Measurements from ENCODE around the gene CNNM2.
"Not testable (repeated sequence)": the region's sequence is repeated elsewhere in the genome, so short reads cannot be mapped to it uniquely, and the experiment has no call there.

The CNNM2 gene

DNA sequence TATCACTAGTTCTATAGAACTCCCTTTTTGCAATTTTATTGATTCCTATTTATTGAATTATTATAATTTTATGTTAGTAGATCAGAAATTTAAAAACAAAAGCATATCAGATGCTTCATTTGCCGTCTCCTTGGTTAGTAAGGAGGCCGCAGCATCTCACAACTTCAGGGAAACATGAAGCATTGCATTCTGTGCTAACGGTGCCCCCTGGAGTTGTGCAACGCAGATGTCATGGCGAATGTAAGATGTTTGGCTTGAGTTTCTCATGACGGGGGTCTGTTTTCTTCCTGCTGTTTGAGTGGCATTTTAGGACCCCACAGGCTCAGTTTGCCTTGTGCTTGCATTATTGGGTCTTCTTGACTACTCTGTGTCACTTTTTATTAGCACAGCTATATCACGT lies 124.8 kb downstream of the CNNM2 start:
- no peak for DNase-seq

DNA sequence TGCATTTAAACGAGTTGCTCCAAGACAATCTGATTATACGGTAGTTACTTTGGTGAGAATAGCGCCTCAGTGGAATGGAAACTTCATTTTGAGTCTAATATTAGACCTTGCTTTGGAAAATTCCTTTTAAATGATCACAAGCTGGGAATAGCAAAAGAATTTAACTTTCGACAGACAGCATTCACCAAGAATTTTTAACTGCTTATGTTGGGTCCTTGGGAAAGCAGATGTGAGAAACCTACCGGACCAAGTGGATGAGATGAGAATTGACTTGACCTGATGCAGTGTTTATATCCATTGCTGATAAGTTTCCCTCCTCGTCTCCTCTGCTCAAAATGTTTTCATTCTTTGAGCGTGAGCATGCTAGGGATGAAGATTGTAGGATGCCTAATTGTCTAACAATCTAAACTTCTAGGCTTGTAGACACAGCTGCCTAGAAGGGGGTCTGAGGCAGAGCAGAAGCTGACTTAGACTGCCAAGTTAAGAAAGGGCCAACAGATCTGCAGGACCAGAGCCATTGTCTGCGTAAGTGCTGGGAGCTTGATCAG lies 126.9 kb downstream of the CNNM2 start:
- DNase-seq = no peak

GRCh38 chr10:103045961-103046360 lies 127.9 kb downstream of the CNNM2 start:
- DNase-seq = no peak

- no peak for DNase-seq
These were observed 129.3 kb downstream of the CNNM2 start for GRCh38 chr10:103047381-103047780.

DNA sequence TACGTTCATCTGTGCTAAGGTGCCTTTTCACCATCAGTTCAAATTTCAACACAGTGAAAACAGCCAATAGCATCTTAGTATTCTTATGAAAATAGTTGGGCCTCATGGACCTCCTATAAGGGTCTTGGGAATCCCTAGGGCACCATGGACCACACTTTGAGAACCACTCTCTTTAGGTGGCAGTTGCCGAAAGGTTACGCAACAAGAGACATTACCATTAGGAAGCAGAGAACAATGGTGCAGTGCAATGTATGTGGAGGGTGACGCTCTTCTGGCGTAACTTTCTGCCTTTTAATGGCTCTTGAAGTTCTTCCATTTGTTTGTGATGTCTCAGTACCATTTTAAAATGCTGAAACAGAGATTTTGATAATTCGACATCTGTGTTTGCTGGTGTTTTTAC lies 131.1 kb downstream of the CNNM2 start:
- no peak for DNase-seq

- peak in 1 of 2 donors; percentile 34 for DNase-seq
These were observed 135.8 kb downstream of the CNNM2 start for GRCh38 chr10:103053659-103054581.

- no peak for DNase-seq
These were observed 136.5 kb downstream of the CNNM2 start for GRCh38 chr10:103054621-103055020.

DNA sequence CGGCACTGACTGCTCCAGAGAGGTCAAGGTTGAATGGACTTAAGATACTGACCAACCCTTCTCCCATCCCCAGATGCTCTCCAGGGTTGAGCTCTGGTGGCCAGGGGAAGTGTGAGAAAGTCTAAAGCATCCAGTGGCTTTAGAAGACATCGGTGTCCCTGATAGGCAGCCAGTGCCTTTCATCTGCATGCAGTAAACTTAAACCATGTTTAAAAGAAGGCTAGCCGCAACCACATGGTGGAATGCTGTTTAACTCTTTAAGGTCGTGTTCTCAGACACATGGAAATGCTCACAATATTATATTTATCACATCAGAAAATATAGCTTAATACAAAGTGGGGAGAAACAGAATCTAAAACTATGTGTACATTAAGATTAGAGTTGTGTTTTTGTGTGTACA lies 137.0 kb downstream of the CNNM2 start:
- DNase-seq = no peak

DNA sequence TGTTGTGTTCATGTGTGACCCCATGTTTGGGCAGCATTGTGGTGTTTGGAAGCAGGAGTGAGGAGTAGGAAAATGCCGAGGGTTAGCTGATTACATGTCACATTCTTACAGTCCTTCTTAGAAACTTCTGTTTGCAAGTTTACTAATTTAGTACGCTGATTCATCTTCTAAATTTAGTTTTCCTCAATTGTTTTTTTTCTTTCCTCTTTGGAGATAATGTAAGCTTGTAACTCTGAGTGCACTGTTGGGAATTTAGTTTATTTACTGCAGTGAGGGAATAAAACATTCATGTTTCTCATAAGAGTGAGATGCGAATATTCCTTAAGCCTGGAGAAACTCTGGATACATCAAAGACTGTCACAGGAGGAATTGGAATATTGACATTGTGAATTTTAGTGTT lies 139.9 kb downstream of the CNNM2 start:
- no peak for DNase-seq

GRCh38 chr10:103060575-103060974 lies 142.5 kb downstream of the CNNM2 start:
- DNase-seq = no peak

- DNase-seq = no peak
These were observed 144.9 kb downstream of the CNNM2 start for GRCh38 chr10:103062854-103063590.

DNA sequence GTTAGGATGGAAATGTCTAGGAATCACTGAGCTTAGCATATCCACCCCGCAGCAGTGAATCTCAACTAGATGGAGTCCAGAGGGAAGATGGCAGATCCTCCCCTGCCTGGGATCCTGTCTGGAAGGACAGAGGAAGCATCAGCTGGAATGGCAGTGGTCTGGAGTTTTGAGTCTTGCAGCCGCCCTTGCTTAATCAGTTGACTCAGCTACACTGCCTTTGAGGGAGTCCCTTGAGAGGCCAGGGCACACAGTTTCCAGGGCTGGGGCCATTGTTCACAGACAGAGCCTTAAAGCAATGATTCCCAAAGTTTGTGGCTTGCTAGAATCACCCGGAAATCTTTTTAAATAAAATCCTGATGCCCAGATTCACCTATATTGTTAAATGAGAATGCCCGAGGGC lies 146.9 kb downstream of the CNNM2 start:
- DNase-seq = no peak

DNA sequence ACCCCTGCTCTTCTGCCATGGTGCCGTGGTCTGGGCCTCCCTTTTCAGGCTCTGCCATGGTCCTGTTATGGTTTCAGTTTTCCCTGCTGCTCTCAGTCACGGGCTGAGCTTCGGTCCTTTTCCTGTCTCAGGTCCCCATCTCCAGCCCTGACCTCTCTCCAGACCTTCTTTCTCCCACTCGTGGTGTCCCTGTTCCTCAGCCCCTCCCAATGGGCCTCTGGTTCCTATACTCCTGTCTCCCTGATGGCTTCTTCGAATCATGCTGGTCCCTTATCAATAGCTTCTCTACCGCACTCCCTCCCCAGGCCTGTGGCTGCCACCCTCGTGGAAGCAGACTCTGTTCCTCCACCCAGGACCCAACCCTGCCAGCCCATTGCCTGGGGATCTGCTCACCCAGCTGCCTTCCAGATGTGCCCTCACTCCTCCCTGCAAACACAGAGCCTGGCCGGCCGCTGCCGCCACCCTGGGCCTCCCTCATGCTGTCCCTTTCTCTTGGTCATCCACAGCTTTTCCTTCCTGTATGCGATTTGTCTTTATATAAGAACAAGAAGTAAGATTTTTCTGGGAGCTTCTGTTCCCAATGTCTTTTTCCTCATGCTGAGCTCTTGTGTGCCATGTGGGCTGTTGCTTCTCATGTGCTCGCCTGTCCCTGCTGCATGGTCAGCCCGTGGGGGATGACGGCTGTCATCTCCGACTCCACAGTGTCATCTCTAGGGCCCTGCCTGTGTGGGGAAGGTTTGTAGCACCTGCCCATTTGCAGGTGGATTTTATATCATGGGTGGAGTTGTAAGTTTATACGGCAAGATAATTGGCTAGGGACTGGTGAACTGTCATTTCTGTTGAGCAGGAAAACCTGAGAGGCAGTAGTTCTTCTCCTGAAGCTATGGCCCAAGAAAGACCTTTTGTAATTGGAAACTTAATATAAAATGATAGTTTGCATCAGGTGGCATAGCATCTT lies 148.3 kb downstream of the CNNM2 start:
- DNase-seq = no peak

DNA sequence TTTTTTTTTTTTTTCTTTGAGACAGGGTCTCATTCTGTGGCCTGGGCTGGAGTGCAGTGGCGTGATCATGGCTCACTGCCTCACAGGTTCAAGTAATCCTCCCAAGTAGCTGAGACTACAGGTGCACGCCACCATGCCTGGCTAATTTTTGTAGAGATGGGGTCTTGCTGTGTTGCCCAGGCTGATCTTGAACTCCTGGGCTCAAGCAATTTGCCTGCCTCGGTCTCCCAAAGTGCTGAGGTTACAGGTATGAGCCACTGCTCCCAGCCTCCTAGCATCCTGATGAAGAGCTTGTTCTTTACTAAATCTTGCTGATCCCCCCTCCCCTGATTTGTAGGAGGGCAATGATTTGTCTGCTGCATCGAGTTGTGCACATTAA lies 149.0 kb downstream of the CNNM2 start:
- DNase-seq = not testable (repeated sequence)

GRCh38 chr10:103067484-103067883 lies 149.4 kb downstream of the CNNM2 start:
- DNase-seq = no peak

GRCh38 chr10:103067956-103068355 lies 149.9 kb downstream of the CNNM2 start:
- no peak for DNase-seq

DNA sequence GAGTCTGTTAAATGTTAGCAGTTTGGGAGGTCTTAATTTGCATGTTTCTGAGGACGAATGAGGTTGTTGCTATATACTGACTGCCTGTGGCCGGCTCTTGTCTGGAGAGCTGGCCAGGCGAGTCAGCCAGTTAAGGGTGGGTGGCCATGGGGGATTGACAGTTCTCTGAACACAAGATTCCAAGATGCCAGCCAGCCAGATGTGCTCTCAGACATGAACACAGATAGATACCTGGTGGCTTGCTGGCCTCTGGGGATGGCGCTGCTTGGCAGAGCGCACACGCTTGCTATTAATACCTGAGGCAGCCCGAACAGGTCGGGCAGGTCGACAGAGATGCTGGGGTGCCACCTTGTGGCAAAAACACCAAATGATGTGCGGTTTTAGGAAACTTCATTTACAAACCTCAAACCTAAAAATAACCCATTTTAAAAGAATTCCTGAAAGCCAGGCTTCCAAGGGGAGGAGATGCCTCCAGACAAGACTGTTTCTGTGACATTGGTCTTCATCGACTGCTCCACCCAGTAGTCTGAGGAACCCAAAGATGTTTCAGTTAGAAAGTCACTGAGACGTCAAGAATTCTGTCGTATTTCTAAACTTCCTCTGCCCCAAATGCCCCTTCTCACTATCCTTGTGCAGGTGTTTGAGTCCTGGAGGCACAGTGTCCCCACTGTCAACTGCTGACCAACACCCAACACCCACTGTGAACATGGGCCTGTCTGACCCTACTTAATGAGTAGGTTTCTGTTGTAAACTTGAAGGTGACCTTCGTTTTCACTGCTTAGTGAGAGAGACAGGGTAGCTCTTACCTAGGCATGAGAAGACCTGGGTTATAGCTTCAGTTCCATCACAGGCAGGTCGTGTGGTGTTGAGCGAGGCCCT lies 151.6 kb downstream of the CNNM2 start:
- no peak for DNase-seq

DNA sequence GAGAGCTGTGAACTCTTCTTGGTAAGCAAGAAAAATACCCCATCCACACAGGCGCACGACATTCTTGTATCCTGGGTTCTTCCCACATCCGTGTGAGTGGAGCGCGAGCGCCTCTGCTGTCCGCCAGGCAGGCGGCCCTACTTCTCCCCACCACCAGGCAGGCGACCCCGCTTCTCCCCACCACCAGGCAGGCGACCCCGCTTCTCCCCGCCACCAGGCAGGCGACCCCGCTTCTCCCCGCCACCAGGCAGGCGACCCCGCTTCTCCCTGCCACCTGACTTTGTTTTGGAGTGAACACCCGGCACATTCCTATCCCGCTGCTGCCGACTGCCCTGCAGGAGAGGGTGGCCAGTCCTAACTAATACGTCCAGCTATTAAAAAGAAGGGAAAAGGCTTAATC lies 154.2 kb downstream of the CNNM2 start:
- DNase-seq = no peak

DNA sequence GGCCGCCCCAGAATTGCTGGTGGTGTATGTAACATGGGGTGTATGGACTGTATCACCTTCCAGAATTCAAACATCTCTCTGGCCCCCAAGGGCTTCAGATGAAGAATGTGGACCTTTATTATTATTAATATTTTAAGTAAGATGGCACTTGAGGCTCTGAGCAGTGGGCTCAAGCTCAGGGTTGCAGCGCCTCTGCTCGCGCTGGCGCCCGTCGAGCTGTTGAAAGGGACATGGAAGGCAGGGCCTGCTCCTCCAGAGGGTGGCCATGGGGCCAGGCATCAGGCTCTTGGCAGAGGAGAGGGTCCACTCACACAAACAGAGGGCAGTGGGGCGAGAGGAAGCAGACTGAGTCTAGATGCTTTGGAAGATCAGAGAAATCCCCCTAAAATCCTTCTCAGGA lies 154.8 kb downstream of the CNNM2 start:
- no peak for DNase-seq

DNA sequence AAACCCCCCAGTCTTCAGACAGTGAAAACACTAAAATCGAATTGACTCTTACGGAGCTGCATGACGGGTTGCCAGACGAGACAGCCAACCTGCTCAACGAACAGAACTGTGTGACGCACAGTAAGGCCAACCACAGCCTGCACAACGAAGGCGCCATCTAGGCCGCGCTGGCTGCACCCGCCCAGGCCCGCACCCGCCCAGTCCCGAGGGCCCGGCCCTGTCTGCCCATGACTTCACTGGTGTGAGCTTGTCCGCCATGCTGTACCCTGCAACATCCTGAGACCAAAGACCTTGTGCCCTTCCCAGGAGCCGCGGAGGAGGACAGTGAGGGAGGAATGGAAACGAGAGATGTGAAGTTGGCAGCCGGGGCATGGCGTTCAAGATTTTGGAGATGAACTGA lies 158.9 kb downstream of the CNNM2 start:
- no peak for DNase-seq

- no peak for DNase-seq
These were observed 159.6 kb downstream of the CNNM2 start for GRCh38 chr10:103077491-103078308.
